ENCODE results near the gene NRM. TPM values are rescaled to one million over a fixed set of nuclear protein-coding genes. Genes with fewer than 3 reads are reported as not detected.

Gene NRM
- total and polyA plus RNA-seq, 2 of the 13 experiments (the other 11 are each of a cell fraction or from before 2014, with no cell fraction given), result 12.5 to 16.0 TPM

- TF ChIP-seq ZNF263 (CRISPR knock-in tag; IDR thresholded peaks at IDR 0.05) (peak; percentile 7; the same call in 1 of the 2 replicates), EEA1 (CRISPR knock-in tag; IDR thresholded peaks at IDR 0.05; ENCODE audit: borderline replicate concordance) (0 out of 2 replicates have a peak, but pooled peaks have one; percentile 69), SSRP1 (CRISPR knock-in tag; IDR thresholded peaks at IDR 0.05) (peak; percentile 90; the same call in 1 of the 2 replicates), KDM4B (CRISPR knock-in tag; IDR thresholded peaks at IDR 0.05) (peak; percentile 60; the same call in 1 of the 2 replicates), XRCC5 (optimal IDR thresholded peaks at IDR 0.05; ENCODE audit: low read length) (peak; percentile 31), MAZ (IDR thresholded peaks at IDR 0.05; ENCODE audit: borderline replicate concordance, low read depth, low read length) (no peak), MAZ (CRISPR knock-in tag; IDR thresholded peaks at IDR 0.05; ENCODE audit: low read depth) (peak; percentile 84), MAF1 (CRISPR knock-in tag; IDR thresholded peaks at IDR 0.05; ENCODE audit: borderline replicate concordance) (no peak), ZBTB21 (CRISPR knock-in tag; IDR thresholded peaks at IDR 0.05) (peak; percentile 55; the same call in 1 of the 2 replicates), SP1 (IDR thresholded peaks at IDR 0.05) (no peak), SP1 (CRISPR knock-in tag; IDR thresholded peaks at IDR 0.05) (no peak), ZNF652 (CRISPR knock-in tag; IDR thresholded peaks at IDR 0.05; ENCODE audit: borderline replicate concordance, low read depth) (0 out of 2 replicates have a peak, but pooled peaks have one; percentile 10), TOPORS (CRISPR knock-in tag; IDR thresholded peaks at IDR 0.05) (0 out of 2 replicates have a peak, but pooled peaks have one; percentile 81), GABPA (IDR thresholded peaks at IDR 0.05; ENCODE audit: low read depth, low read length) (no peak), GABPA (CRISPR knock-in tag; IDR thresholded peaks at IDR 0.05; ENCODE audit: low read depth) (peak; percentile 76), RBM39 (IDR thresholded peaks at IDR 0.05; ENCODE audit: low read depth, low read length, poor library complexity, severe bottlenecking) (no peak), NFIC (IDR thresholded peaks at IDR 0.05; ENCODE audit: low read length) (no peak)
- TF ChIP-seq, protein P1, sequence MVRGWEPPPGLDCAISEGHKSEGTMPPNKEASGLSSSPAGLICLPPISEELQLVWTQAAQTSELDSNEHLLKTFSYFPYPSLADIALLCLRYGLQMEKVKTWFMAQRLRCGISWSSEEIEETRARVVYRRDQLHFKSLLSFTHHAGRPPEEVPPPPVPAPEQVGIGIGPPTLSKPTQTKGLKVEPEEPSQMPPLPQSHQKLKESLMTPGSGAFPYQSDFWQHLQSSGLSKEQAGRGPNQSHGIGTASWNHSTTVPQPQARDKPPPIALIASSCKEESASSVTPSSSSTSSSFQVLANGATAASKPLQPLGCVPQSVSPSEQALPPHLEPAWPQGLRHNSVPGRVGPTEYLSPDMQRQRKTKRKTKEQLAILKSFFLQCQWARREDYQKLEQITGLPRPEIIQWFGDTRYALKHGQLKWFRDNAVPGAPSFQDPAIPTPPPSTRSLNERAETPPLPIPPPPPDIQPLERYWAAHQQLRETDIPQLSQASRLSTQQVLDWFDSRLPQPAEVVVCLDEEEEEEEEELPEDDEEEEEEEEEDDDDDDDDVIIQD (CRISPR knock-in tag; IDR thresholded peaks at IDR 0.05; ENCODE audit: low read depth), result peak; percentile 91; the same call in 1 of the 2 replicates
- TF ChIP-seq, protein P2, sequence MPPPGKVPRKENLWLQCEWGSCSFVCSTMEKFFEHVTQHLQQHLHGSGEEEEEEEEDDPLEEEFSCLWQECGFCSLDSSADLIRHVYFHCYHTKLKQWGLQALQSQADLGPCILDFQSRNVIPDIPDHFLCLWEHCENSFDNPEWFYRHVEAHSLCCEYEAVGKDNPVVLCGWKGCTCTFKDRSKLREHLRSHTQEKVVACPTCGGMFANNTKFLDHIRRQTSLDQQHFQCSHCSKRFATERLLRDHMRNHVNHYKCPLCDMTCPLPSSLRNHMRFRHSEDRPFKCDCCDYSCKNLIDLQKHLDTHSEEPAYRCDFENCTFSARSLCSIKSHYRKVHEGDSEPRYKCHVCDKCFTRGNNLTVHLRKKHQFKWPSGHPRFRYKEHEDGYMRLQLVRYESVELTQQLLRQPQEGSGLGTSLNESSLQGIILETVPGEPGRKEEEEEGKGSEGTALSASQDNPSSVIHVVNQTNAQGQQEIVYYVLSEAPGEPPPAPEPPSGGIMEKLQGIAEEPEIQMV (CRISPR knock-in tag; IDR thresholded peaks at IDR 0.05; ENCODE audit: low read depth), result peak; percentile 40
- TF ChIP-seq, protein P3, sequence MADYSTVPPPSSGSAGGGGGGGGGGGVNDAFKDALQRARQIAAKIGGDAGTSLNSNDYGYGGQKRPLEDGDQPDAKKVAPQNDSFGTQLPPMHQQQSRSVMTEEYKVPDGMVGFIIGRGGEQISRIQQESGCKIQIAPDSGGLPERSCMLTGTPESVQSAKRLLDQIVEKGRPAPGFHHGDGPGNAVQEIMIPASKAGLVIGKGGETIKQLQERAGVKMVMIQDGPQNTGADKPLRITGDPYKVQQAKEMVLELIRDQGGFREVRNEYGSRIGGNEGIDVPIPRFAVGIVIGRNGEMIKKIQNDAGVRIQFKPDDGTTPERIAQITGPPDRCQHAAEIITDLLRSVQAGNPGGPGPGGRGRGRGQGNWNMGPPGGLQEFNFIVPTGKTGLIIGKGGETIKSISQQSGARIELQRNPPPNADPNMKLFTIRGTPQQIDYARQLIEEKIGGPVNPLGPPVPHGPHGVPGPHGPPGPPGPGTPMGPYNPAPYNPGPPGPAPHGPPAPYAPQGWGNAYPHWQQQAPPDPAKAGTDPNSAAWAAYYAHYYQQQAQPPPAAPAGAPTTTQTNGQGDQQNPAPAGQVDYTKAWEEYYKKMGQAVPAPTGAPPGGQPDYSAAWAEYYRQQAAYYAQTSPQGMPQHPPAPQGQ (CRISPR knock-in tag; IDR thresholded peaks at IDR 0.05; ENCODE audit: borderline replicate concordance), result peak; percentile 90; the same call in 1 of the 2 replicates
- TF ChIP-seq, protein P4, sequence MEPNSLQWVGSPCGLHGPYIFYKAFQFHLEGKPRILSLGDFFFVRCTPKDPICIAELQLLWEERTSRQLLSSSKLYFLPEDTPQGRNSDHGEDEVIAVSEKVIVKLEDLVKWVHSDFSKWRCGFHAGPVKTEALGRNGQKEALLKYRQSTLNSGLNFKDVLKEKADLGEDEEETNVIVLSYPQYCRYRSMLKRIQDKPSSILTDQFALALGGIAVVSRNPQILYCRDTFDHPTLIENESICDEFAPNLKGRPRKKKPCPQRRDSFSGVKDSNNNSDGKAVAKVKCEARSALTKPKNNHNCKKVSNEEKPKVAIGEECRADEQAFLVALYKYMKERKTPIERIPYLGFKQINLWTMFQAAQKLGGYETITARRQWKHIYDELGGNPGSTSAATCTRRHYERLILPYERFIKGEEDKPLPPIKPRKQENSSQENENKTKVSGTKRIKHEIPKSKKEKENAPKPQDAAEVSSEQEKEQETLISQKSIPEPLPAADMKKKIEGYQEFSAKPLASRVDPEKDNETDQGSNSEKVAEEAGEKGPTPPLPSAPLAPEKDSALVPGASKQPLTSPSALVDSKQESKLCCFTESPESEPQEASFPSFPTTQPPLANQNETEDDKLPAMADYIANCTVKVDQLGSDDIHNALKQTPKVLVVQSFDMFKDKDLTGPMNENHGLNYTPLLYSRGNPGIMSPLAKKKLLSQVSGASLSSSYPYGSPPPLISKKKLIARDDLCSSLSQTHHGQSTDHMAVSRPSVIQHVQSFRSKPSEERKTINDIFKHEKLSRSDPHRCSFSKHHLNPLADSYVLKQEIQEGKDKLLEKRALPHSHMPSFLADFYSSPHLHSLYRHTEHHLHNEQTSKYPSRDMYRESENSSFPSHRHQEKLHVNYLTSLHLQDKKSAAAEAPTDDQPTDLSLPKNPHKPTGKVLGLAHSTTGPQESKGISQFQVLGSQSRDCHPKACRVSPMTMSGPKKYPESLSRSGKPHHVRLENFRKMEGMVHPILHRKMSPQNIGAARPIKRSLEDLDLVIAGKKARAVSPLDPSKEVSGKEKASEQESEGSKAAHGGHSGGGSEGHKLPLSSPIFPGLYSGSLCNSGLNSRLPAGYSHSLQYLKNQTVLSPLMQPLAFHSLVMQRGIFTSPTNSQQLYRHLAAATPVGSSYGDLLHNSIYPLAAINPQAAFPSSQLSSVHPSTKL (CRISPR knock-in tag; IDR thresholded peaks at IDR 0.05), result peak; percentile 98
These were observed 35.7 kb downstream of the NRM start (continued) for GRCh38 chr6:30654798-30655742.

All from HepG2 (cell line).